CD4-positive, alpha-beta T cell treated with Interleukin-2 at 100 ng/mL for 4 hours (primary cell): ENCODE measurements around the gene RNF212.
A peak's percentile ranks its signal among the peaks of the same experiment; 100 is the strongest.

ENCODE experiments used
- DNase-seq: peaks from one replicate; pipeline ENCODE4 v3.0.0-alpha.2; 2020; ENCODE audit warnings: low spot score

Gene RNF212

DNA sequence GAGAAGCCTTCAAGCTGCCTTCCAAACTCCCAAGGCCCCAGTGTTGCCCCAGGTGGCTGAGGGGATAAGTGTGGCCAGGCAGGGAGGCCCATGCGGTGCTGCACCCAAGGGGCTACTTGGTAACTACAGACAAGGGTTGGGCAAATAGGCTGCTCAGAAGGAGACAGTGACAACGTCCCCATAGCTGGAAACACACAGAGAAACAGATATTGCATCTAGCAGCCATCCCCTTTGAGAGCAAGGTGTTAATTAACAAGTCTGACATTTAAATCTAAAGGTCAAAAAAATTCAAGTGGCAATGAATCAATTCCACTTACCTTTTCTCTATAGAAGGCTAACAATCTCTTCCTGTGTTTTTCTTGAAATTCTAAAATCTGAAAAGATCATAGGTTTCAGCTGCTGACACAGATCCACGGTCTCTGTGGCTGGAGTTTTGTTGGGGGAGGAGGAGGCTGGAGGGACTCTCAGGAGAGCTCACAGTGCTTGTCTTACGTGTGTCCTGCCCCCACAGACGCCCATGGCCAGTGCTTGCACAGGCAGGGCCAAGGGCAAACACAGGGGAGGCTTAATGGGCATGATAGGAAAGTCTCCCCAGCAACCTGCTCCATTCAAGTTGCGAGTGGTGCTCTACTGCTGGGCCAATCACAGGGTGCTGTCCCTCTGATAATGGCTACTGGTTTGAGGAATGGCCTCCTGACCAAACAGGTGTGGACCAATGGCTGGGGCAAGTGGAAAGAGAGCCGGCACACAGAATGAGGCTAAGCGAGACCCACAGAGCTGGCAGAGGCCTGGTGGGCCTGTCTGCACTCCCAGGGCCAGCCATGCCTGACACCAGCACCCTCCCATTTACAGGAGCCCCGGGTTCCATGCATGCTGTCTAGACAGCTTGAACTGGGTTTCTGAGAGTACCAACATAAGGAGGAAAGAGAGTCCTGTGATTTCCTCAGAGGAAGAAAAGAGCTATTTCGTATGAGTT is 22.6 kb downstream of the RNF212 start:
- no peak for DNase-seq

DNA sequence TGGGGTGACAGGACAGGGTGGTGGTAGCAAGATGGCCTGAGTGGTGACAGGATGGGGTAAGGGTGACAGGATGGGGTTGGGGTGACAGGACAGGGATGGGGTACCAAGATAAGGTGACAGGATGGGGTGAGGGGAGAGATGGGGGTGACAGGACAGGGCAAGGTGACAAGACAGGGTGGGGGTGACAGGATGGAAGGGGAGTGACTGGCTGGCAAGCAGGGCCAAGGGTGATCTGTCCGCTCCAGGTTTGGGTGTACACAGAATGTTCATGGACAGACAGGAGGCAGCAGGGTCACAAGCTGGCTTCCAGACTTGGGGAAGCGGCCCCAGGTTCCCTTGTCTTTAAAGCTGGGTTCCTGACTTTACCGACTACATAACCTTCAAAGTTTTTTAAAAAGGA is 23.3 kb downstream of the RNF212 start:
- no peak for DNase-seq

DNA sequence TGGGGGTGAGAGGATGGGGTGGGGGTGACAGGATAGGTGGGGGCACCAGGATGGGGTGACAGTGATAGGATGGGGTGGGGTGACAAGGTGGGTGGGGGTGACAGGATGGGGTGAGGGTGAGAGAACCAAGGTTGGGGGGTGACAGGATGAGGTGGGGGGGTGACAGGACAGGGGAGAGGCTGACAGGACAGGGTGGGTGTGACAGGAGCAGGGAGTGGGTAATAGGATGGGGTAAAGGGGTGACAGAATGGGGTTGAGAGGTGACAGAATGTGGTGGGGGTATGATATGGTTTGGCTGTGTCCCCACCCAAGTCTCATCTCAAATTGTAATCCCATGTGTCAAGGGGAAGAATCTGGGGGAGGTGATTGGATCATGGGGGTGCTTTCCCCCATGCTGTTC is 26.0 kb downstream of the RNF212 start:
- no peak for DNase-seq

DNA sequence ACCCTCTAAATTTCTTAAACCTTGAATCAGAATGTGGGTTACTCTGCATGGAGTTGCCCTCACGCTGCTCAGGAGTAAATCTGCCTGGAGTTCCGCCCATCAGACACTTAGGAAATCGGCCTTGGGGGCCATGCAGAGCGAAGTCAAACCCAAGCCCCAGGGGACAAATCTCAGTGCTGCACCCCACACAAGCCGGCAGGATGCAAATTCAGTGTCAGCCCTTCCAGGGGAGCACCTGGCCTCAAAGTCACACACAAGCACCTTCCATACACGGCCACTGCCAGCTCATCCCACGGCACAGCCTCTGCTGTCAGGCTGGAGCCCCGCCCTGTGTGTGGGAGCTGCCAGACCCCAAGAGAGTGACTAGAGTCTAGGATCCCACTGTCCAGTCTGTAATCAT is 27.4 kb downstream of the RNF212 start:
- DNase-seq: no peak

DNA sequence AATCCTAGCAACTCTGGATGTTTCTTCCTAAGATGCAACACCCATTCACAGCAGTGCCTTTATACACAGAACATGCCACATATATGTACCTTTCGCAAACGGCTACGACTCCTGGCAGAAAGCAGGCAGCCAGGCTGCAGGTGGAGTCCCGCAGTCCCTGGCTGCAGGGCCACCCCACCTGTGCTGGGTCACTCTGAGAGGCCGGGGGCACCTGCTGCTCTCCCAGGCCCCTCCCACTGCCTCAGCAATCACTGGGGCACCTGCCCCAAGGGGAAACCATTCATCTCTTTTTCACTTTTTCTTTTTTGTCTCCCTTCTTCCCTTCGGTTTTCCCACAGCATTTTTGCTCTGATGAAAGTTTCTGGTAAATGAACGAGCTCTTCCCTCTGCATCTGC is 28.0 kb downstream of the RNF212 start:
- no peak for DNase-seq

DNA sequence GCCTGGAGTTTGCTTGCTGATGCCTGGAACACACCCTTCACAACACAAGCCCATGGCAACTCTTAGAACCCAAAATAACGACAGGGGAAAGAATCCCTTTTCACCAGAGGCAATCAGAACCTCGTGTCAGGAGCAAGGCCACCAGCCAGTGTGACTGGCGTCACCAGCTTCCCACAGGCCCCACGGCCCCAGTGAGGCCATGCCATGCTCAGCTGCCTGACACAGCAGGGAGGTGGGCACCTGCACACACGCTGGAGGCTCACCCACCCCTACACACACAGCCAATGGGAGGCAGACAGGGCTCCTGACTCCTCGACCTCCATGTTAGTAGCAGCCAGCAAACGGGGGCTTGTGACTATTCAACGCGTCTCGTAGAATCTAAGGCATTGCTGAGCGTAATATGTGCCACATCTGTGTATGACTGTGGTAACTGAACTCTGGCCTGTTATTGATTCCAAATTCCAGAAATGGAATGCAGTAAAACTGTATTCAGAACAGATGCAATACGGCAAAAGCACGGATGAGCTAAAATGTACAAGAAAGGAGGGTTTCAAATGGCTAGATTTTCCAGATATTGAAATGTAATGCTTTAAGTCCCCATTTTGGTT is 28.5 kb downstream of the RNF212 start:
- no peak for DNase-seq

DNA sequence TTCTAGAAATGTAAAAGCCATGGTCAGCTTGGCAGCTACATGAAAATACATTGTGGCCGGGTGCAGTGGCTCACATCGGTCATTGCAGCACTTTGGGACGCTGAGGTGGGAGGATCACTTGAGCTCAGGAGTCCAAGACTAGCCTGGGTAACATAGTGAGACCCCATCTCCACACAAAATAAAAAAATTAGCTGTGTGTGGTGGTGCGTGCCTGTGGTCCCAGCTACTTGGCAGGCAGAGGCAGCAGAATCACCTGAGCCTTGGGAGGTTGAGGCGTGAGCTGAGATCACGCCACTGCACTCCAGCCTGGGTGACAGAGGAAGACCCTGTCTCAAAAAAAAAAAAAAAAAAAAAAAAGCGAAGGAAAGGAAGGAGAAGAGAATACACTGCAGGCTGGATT is 29.0 kb downstream of the RNF212 start:
- DNase-seq: no peak

DNA sequence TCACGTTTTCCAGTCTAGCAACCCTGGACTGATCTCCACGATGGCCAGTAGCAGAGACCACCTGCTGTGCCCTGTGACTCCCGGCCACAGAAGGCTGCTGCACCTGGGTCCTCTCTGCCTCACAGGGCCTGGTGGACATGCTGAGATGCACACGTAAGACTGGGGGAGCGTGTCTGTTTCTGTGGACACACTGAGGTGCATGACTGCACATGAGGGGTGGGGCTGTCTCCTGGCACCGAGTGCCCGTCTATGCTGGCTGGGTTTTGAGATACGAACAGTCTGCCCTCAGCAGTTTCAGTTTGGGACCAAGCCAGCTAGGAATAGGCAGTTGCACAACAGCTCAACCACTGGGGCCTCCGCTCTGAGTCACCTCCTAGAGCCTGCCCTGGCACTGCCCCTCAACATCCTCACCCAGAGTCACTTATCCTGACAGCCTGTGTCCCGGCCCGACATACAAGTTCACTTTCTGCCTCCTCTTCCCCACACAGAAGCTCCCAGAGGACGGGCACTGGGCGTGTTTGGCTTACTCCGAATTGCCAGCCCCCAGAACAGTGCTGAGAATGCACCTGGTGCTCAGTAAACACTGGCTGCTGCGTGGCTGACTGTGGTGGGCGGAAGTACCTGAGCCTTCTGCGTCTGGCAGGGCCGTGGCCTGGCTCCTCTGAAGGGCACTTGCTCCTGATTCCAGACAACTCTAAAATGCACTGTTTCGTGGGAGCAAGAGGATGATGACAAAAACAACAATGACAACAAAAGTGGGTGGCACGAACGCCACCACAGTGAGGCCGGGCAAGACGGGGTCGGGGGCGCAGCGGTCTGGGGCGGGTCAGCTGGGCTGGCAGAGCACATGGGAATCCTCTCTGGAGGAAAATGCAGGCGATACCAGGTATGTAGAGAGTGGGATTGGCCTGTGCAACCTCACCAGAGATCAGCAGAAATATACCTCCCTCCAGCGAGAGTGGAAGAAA is 30.9 kb downstream of the RNF212 start:
- no peak for DNase-seq

DNA sequence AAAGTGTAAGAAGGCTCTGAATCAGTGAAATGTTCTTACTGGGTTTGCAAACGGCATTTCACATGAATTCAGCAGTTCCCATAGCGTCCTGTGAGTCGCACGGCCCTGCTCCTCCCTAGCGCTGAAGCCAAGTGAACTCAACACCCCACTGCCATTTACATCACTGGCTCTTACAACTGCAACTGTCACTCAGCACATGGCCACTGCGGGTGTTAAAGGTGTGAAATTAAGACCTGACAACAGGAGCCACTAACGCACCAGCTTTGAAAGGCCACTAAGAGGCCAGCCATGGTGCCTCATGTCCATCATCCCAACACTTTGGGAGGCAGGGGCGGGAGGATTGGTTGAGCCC is 31.7 kb downstream of the RNF212 start:
- DNase-seq: no peak

DNA sequence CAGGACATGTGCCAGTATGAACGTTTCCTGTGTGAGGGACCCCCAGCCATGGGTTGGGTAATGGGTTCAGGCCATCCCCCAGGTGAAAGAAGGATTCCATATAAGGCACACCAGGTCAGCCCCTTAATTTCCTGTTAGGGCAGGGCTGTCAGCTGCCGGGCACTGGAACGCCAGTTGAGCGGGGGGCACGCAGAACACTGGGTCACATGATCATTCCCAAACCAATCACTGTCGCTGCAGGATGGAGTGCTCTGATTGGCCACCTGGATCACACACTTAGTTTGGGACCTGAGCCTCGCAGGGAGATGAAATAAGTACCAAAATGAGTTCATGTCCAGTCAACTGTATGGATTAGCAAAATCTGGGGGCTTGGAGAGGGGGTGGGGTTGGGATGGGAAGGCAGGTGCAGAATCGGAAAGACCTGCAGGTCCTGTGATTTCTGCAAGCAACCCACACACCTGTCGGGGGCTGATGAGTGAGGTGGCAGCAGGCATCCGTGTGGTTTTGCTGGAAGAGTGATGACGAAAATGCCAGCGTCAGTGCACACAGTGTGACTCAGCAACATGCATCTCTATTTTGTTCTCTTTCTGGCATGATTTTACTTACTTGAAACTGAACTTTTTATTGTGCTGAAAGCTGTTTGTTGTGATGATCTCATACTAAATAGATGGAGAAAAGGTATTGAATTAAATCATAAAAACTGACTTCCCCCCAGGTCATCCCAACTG is 32.2 kb downstream of the RNF212 start:
- DNase-seq: no peak

DNA sequence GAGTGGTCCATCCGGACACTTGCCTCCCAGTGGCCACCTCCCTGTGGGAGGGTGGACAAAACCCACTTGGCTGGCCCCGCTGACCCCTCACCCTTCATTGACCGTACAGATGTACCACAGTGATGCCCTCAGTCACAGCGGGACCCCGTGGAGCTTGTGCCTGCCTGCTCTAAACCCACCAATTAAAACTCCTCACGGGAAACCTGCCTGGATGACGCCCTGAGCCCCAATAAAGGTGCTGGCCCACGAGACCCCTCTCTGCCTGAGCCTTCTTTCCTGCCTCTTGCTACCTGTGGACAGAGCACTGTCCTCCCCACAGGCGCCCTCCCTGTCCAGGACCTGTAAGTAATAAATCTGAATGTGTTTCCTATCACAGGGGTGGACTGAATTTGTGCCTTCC is 32.9 kb downstream of the RNF212 start:
- DNase-seq: no peak

DNA sequence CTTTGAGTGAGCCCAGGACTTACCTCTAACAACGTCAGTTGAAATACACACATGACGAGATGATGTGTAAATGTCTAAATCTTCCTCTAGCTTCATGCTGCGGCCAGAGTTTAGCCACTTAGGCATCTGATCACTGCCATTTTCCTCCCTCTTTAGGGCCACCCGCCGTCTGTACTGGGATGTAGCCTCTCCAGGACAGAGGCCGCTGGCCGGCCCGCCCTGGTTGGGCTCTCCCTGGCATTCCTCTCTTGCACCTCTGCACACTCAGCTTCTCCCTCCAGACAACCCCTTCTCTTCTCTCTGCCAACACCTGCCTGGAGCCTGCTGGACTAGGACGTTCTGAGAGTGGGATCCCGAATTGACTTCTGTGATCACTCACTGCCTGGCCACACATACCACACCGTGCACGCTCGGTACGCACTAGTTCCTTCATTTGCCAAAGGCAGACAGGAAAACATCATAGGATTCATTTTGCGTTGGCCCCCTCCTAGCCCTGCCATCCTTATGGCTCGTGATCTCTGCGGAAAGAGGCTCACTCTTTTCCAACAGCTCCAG is 33.6 kb downstream of the RNF212 start:
- no peak for DNase-seq

DNA sequence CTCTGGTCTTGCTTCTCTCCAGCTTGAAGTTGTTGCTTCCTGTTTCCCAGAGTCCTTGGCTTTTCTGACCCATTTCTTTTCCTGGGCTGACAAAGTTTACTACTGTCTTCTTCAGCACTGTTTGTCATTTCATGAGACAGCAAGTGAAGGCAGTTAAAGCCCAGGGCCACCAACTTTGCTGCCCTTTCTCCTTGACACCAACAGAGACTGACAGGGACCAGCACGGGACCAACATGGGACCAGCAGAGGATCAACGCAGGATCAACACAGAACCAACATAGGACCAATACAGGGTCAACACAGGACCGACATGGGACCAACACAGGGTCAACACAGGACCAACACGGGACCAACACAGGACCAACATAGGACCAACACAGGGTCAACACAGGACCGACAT is 34.9 kb downstream of the RNF212 start:
- DNase-seq: no peak

DNA sequence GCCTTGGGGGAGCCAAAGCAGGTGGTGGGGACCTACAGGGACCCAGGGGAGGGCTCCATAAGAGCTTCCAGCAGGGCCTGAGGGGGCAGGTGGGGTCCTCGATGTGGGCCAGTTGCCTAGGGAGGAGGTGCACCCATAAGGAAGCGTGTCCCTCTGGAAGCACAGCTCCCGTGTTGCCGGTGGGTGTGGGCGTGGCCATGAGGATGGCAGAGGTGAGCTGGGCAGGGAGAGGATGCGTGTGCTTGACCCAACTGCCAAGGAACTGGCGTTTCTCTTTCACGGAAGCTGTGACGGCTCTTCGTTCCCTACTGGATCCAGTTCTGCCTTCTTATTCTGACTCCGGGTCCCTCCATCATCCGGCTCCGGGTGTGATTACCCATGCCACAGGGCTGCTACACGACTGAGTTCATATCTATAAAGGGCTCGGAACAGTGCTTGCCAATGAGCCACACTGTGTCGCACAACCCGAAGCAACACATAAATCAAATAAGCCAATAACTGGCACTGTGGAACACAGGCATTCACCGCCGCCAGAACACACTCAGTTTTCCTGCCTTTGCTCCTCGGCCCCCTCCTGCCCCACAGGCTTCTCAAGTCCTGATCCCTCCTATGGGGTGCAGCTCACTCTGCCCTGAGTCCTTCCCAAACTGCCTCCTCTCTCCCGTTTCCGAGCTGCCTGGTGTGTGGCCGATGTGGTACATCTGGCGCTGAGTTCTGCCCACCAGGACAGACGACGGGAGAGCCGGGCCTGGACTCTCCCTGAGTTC is 35.5 kb downstream of the RNF212 start:
- no peak for DNase-seq

DNA sequence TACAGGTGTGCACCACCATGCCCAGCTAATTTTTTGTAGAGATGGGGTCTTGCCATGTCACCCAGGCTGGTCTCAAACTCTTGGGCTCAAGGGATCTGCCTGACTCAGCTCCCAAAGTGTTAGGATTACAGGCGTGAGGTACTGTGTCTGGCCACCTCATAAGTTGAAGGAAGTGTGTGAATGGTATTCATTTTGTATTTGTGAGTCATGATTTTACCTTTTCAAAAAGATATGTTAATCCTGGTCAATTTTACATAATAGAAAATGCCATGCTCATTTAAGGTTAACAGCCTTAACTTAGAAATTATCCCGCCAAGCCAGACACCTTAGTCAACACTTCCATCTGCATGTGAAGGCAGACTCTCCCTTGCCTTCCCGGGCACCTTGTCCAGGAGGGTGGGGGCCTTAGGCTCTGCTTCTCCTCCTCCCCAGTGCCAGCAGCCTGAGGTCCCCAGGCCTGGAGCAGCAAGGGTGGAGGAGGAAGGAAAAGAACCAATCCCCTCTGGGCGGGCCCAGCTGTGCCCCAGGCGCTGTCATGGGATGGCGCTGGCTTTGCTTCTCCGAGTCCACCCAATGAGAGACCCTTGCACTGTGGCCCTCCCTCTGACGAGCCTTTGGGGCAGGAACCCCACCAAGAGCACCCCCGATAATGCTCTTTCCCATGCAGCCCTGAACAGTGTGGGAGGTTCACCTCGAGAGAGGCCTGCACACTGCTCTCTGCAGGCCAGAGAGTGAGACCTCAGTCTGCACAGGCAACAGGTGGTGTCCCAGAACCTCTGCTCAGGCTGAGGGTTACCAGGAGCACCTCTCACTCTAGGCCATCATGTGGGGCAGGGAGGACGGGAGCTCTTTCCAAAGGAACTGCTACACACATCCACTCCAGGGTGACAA is 37.3 kb downstream of the RNF212 start:
- no peak for DNase-seq

DNA sequence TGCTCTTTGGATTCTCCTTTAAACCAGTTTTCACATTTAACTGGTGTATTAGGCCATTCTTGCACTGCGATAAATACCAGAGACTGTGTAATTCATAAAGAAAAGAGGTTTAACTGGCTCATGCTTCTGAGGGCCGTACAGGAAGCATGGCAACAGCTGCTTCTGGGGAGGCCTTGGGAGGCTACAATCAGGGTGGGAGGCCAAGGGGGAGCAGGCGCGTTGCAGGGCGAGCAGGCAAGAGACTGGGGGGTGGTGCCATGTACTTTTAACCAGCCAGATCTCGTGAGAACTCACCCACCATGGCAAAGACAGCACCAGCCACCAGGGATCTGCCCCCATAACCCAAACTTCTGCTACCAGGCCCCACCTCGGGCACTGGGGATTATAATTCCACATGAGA is 38.1 kb downstream of the RNF212 start:
- no peak for DNase-seq

DNA sequence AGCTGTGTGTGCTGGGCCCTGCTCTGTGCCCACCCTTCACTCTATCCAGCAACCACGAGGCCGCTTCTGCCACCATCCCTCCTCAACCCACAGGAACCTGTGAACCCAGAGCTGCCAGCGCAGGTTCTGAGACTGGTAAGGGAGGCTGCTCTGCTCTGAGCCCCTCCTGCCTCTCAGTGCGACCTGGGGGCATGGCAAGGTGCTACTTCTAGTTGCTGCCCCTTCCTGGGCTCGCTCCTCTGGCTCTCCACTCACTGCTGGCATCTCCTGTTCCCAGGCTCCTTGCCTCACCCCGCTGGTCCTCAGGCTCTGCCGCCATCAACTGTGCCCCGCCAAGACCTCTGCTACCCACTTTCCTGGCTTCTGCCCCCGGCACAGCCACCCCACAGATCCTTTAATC is 39.3 kb downstream of the RNF212 start:
- no peak for DNase-seq

DNA sequence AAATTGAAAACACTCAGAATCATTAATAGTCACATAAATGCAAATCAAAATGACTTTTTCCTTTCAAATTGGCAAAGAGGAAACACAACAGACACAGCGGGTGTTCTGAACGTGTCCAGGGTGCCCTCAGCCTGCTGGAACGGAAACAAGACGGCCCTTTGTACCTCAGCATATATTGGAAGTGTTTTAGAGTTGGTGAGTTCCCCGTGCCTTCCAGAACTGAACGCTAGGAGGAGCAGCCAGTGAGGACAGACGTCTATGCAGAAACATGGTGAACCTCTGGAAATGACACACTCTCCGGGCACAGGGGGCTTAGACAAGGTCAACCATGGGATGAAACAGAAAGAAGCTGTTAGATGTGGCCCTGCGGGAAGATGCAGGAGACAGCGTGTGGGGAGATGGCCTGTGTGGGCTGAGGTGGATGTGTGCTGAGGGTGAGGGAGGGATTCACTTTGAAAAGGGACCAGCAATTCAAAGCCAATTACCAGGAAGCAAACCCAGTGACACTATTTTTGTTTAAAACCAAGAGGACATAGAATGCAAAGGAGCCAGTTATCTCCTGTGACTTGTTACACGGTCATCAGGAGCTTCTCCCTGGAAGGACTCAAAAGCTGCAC is 40.4 kb downstream of the RNF212 start:
- peak; percentile 51 for DNase-seq

DNA sequence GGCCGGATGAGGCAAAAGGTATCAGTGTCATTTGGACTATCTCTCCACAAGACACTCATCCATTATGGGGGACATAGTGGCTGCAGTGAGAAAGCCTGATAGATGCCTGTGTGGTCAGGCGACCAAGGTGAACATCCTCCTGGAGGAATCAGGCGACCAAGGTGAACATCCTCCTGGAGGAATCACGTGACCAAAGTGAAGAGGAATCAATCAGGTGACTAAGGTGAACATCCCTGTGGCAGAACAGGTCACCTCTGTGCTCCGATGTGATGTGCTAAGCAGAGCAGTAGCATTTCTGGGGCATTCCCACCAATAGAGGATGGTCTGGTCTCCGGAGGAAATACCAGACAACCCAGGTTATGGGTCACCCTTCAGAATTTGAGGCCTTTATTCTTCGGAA is 44.0 kb downstream of the RNF212 start:
- no peak for DNase-seq
